Measurements from ENCODE around the gene KRT81. TPM values are rescaled to one million over a fixed set of nuclear protein-coding genes. Genes with fewer than 3 reads are reported as not detected.
"Not testable (repeated sequence)": the region's sequence is repeated elsewhere in the genome, so short reads cannot be mapped to it uniquely, and the experiment has no call there.

Gene KRT81
- total and polyA plus RNA-seq, 2 donors (not counting 1 experiment from before 2014, with no cell fraction given): not detected

GRCh38 chr12:52301721-52302120 lies 10.4 kb upstream of the KRT81 start:
- H3K79me2 ChIP-seq (ENCODE audit: control insufficient read depth, insufficient read depth, low read length); H3K4me3 ChIP-seq (ENCODE audit: control extremely low read depth in 1 of 5, extremely low read depth in 1 of 5, insufficient read depth in 1 of 5, low read depth in 2 of 5, low read length in 4 of 5); H2AFZ ChIP-seq (ENCODE audit: insufficient read depth, low read depth, low read length, poor library complexity, severe bottlenecking); CTCF ChIA-PET; H4K20me1 ChIP-seq (ENCODE audit: control insufficient read depth, insufficient read depth, low read length, poor library complexity, severe bottlenecking); H3K4me2 ChIP-seq (replicated peaks; ENCODE audit: low read depth, low read length, poor library complexity, severe bottlenecking); H3K9ac ChIP-seq (ENCODE audit: low read length); ATAC-seq (ENCODE audit: low read depth); H3K4me1 ChIP-seq (ENCODE audit: control insufficient read depth in 2 of 2, insufficient read depth in 2 of 2, low read length in 2 of 2); H3K27ac ChIP-seq (ENCODE audit: low read length in 2 of 2); DNase-seq; H3K27ac Mint-ChIP-seq; H3K27me3 ChIP-seq (replicated peaks in 1 of 4; ENCODE audit: control extremely low read depth in 1 of 4, control insufficient read depth in 3 of 4, insufficient read depth in 4 of 4, low read length in 3 of 4); intact Hi-C loops (cut with micrococcal nuclease); H3K36me3 ChIP-seq (replicated peaks in 1 of 2; ENCODE audit: control extremely low read depth in 1 of 2, control insufficient read depth in 1 of 2, extremely low read depth in 1 of 2, insufficient read depth in 2 of 2, low read length in 1 of 2); H3K4me3 Mint-ChIP-seq; H3K4me1 Mint-ChIP-seq; POLR2A ChIA-PET; H3K9me3 Mint-ChIP-seq (ENCODE audit: insufficient read depth); H3K9me3 ChIP-seq (ENCODE audit: control extremely low read depth in 1 of 3, control insufficient read depth in 2 of 3, insufficient read depth in 1 of 3, low read length in 2 of 3): not testable (repeated sequence)
- H3K27me3 Mint-ChIP-seq: peaks cover 27% of the 10 kb centered on the region
- 86% methylated on average over 8 of the region's 31 CpGs for WGBS (ENCODE audit: insufficient coverage)

- Mint-ChIP-seq H3K27me3 (peaks cover 27% of the 10 kb centered on the region), H3K9me3 (ENCODE audit: insufficient read depth) (no peaks in the 10 kb centered on the region), H3K27ac (no peak overlapping the region), H3K4me1 (no peaks in the 10 kb centered on the region), H3K4me3 (no peak overlapping the region)
- H3K79me2 ChIP-seq (ENCODE audit: control insufficient read depth, insufficient read depth, low read length): no peaks in the 10 kb centered on the region
- no peaks in the 10 kb centered on the region for H3K9me3 ChIP-seq (ENCODE audit: control extremely low read depth in 1 of 3, control insufficient read depth in 2 of 3, insufficient read depth in 1 of 3, low read length in 2 of 3)
- no peak overlapping the region for H3K9ac ChIP-seq (ENCODE audit: low read length)
- POLR2A ChIA-PET: no interaction called here
- intact Hi-C loops (cut with micrococcal nuclease): no loop called here
- H3K4me2 ChIP-seq (replicated peaks; ENCODE audit: low read depth, low read length, poor library complexity, severe bottlenecking): no peak overlapping the region
- 92% methylated on average over 2 of the region's 14 CpGs for WGBS (ENCODE audit: insufficient coverage)
- DNase-seq: no peak
- H2AFZ ChIP-seq (ENCODE audit: insufficient read depth, low read depth, low read length, poor library complexity, severe bottlenecking): no peak overlapping the region
- H3K27ac ChIP-seq (ENCODE audit: low read length in 2 of 2): no peak overlapping the region
- no peak for ATAC-seq (ENCODE audit: low read depth)
- TF ChIP-seq EZH2 (IDR thresholded peaks at IDR 0.05; ENCODE audit: borderline replicate concordance, insufficient read depth, low read depth, low read length, poor library complexity, severe bottlenecking) (no peak), CTCF (IDR thresholded peaks at IDR 0.05) (no peak)
- peaks cover 0 to 6% (median 2%) of the 10 kb centered on the region in 4 experiments for H3K27me3 ChIP-seq (replicated peaks in 1 of 4; ENCODE audit: control extremely low read depth in 1 of 4, control insufficient read depth in 3 of 4, insufficient read depth in 4 of 4, low read length in 3 of 4)
- no peaks in the 10 kb centered on the region for H4K20me1 ChIP-seq (ENCODE audit: control insufficient read depth, insufficient read depth, low read length, poor library complexity, severe bottlenecking)
- H3K4me1 ChIP-seq (ENCODE audit: control insufficient read depth in 2 of 2, insufficient read depth in 2 of 2, low read length in 2 of 2): no peaks in the 10 kb centered on the region
- no peaks in the 10 kb centered on the region for H3K36me3 ChIP-seq (replicated peaks in 1 of 2; ENCODE audit: control extremely low read depth in 1 of 2, control insufficient read depth in 1 of 2, extremely low read depth in 1 of 2, insufficient read depth in 2 of 2, low read length in 1 of 2)
- H3K4me3 ChIP-seq (ENCODE audit: control extremely low read depth in 1 of 5, extremely low read depth in 1 of 5, insufficient read depth in 1 of 5, low read depth in 2 of 5, low read length in 4 of 5): no peak overlapping the region
- CTCF ChIA-PET: no interaction called here
These were observed 9.7 kb upstream of the KRT81 start for GRCh38 chr12:52300796-52301691.
